ENCODE data around the gene ARHGAP33.

GRCh38 chr19:35743640-35744429 lies 31.5 kb upstream of the ARHGAP33 start:
- TF ChIP-seq CTCF (IDR thresholded peaks at IDR 0.05) (no peak), EZH2phosphoT487 (IDR thresholded peaks at IDR 0.05; ENCODE audit: borderline replicate concordance, low read depth) (no peak), REST (IDR thresholded peaks at IDR 0.05; ENCODE audit: low read depth, low read length) (no peak), EP300 (IDR thresholded peaks at IDR 0.05; ENCODE audit: borderline replicate concordance in 1 of 2, low read depth in 1 of 2, low read length in 1 of 2) (no peak), POLR2AphosphoS5 (IDR thresholded peaks at IDR 0.05; ENCODE audit: low read depth, low read length) (no peak), MEF2A (IDR thresholded peaks at IDR 0.05; ENCODE audit: borderline replicate concordance, low read depth) (no peak), USF1 (IDR thresholded peaks at IDR 0.05; ENCODE audit: borderline replicate concordance, low read depth) (no peak), YY1 (IDR thresholded peaks at IDR 0.05; ENCODE audit: low read depth) (no peak), RFX5 (IDR thresholded peaks at IDR 0.05; ENCODE audit: low read length) (no peak), JUND (IDR thresholded peaks at IDR 0.05) (no peak)
- TF ChIP-seq, protein P1, sequence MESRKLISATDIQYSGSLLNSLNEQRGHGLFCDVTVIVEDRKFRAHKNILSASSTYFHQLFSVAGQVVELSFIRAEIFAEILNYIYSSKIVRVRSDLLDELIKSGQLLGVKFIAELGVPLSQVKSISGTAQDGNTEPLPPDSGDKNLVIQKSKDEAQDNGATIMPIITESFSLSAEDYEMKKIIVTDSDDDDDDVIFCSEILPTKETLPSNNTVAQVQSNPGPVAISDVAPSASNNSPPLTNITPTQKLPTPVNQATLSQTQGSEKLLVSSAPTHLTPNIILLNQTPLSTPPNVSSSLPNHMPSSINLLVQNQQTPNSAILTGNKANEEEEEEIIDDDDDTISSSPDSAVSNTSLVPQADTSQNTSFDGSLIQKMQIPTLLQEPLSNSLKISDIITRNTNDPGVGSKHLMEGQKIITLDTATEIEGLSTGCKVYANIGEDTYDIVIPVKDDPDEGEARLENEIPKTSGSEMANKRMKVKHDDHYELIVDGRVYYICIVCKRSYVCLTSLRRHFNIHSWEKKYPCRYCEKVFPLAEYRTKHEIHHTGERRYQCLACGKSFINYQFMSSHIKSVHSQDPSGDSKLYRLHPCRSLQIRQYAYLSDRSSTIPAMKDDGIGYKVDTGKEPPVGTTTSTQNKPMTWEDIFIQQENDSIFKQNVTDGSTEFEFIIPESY (IDR thresholded peaks at IDR 0.05; ENCODE audit: borderline replicate concordance, low read depth) = no peak
